Ishikawa (cell line): ENCODE results near the gene ZNF25.

Source experiments
- CEBPB ChIP-seq: IDR thresholded peaks from 2 replicates; pipeline ENCODE4 v1.6.1; 2012
- CREB1 ChIP-seq: IDR thresholded peaks from 2 replicates; pipeline ENCODE4 v1.6.1; 2012; ENCODE audit warnings: low read depth
- EGR1 ChIP-seq: IDR thresholded peaks from 2 replicates; pipeline ENCODE4 v1.6.1; 2012
- EP300 ChIP-seq: IDR thresholded peaks from 2 replicates; pipeline ENCODE4 v1.6.1; 2012; ENCODE audit warnings: borderline replicate concordance
- FOXM1 ChIP-seq: IDR thresholded peaks from 2 replicates; pipeline ENCODE4 v1.6.1; 2012; ENCODE audit warnings: low read depth, borderline replicate concordance
- NFIC ChIP-seq: IDR thresholded peaks from 2 replicates; pipeline ENCODE4 v1.6.1; 2012
- RAD21 ChIP-seq: IDR thresholded peaks from 2 replicates; pipeline ENCODE4 v1.6.1; 2012; ENCODE audit warnings: low read depth
- REST ChIP-seq: IDR thresholded peaks from 2 replicates; pipeline ENCODE4 v1.6.1; 2012; ENCODE audit warnings: low read depth, mild to moderate bottlenecking
- TAF1 ChIP-seq: IDR thresholded peaks from 2 replicates; pipeline ENCODE4 v1.6.1; 2012; ENCODE audit warnings: low read depth, mild to moderate bottlenecking
- TCF12 ChIP-seq: IDR thresholded peaks from 2 replicates; pipeline ENCODE4 v1.6.1; 2012; ENCODE audit warnings: low read depth
- TEAD4 ChIP-seq: IDR thresholded peaks from 2 replicates; pipeline ENCODE4 v1.6.1; 2012
- USF1 ChIP-seq: IDR thresholded peaks from 2 replicates; pipeline ENCODE4 v1.6.1; 2012
- YY1 ChIP-seq: IDR thresholded peaks from 2 replicates; pipeline ENCODE4 v1.6.1; 2012; ENCODE audit warnings: low read depth
- ZBTB7A ChIP-seq: IDR thresholded peaks from 2 replicates; pipeline ENCODE4 v1.6.1; 2012; ENCODE audit warnings: low read depth

GRCh38 chr10:37976880-37977203 lies 395 bp upstream of the ZNF25 start:
- TF ChIP-seq TCF12 (no peak), CREB1 (no peak), REST (no peak), TAF1 (no peak), YY1 (no peak), TEAD4 (no peak), ZBTB7A (no peak), EP300 (no peak), RAD21 (no peak), CEBPB (no peak), FOXM1 (no peak), NFIC (no peak), USF1 (no peak), EGR1 (no peak)
